CD1c-positive myeloid dendritic cell (primary cell): ENCODE measurements around the gene ANKRD53.
"Not testable (repeated sequence)": the region's sequence is repeated elsewhere in the genome, so short reads cannot be mapped to it uniquely, and the experiment has no call there.

Experiments used
- DNase-seq: peaks from one replicate; pipeline ENCODE4 v3.0.0-alpha.2; 2016; ENCODE audit errors: extremely low spot score

The ANKRD53 gene

GRCh38 chr2:71008342-71008741, 29.9 kb downstream of the ANKRD53 start:
- no peak for DNase-seq

DNA sequence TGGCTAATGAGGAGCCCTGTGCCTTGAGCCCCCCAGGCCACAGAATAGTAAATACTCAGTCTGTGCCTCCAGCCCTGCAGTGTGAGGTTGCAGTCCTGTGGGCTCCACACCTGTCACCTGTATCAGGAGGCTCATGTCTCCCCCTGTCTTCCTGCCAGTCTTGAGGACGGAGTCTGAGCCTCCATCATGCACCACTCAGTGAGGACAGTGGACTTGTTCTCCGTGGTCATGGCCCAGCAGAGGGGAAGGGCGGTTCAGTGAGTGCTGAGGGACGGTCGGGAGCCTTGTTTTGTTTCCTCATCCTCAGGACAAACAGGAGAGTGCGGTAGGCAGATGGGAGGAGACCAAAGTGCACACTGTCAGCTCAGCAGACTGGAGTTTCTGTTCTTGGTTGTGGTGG, 33.4 kb downstream of the ANKRD53 start:
- DNase-seq: not testable (repeated sequence)

- DNase-seq: no peak
Observed at GRCh38 chr2:71018625-71019024, 40.2 kb downstream of the ANKRD53 start.

- DNase-seq: not testable (repeated sequence)
Observed at GRCh38 chr2:71019989-71020388, 41.6 kb downstream of the ANKRD53 start.

DNA sequence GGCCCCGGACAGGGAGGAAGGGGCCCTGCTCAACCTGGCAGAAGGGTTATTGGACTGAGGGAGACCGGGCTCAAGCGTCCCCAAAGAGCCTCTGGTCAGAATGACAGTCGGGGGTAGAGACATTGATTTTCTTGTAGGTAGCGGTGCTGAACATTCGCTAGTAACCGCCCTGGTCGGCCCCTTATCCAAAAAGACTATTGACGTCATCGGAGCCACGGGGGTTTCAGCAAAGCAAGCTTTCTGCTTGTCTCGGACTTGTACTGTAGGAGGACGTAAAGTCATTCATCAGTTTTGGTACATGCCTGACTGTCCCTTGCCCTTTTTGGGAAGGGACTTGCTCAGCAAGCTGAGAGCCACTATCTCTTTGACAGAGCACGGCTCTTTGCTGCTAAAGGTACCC, 43.0 kb downstream of the ANKRD53 start:
- not testable (repeated sequence) for DNase-seq

DNA sequence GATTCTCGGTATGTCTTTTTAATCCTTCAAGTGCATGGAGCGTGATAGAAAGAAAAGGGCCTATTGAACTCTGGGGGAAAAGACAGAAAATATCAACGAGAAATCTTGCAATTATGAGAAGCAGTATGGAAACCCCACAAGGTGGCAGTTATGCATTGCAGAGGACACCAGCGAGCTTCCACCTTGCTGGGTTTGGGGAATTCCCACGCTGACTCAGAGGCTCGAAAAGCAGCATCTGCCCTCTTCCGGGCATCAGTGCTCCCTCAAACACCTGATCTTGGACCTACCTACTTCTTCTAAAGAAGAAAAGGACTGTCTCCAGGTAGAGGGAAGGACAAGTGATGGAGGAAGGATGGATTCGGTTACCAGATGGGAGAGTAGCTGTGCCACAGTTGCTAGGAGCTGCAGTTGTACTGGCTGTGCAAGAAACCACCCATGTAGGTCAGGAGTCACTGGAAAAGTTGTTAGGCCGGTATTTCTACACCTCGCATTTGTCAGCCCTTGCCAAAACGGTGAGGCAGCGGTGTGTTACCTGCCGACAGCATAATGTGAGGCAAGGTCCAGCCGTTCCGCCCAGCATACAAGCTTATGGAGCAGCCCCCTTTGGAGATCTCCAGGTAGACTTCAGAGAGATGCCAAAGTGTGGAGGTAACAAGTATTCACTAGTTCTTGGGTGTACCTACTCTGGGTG, 45.3 kb downstream of the ANKRD53 start:
- DNase-seq: peak; percentile 28
